ENCODE data around the gene BABAM2.

BABAM2 gene

DNA sequence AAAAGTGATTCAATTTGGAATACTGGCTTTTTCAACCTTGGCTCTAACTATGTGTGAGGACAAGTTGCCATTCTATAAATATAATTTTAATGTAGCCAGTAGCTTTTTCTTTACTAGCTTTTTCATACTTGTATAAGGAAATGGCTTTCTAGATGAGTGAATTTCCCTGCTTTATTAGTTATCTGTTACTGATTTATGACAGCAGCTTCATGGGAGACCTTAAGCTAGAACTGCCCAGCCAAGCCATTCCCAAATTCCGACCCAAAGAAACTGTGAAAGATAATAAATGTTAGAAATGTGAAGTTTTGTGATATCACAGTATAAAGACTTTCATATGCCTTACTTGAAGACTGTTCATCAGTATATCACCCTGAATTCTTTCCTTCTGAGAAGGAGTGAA lies 32.3 kb downstream of the BABAM2 start:
- Histone ChIP-seq H3K4me1 (ENCODE audit: control insufficient read depth in 1 of 2, insufficient read depth in 2 of 2, low read length in 2 of 2) (no peaks in the 10 kb centered on the region), H3K27ac (ENCODE audit: low read length) (no peak overlapping the region), H3K4me3 (ENCODE audit: low read depth in 1 of 2, low read length in 2 of 2) (no peak overlapping the region), H3K27me3 (ENCODE audit: low read depth, low read length) (no peaks in the 10 kb centered on the region), H3K9me3 (ENCODE audit: control insufficient read depth in 1 of 2, low read length in 2 of 2) (no peaks in the 10 kb centered on the region), H3K36me3 (ENCODE audit: control insufficient read depth in 1 of 2, insufficient read depth in 2 of 2, low read length in 2 of 2) (no peaks in the 10 kb centered on the region)

DNA sequence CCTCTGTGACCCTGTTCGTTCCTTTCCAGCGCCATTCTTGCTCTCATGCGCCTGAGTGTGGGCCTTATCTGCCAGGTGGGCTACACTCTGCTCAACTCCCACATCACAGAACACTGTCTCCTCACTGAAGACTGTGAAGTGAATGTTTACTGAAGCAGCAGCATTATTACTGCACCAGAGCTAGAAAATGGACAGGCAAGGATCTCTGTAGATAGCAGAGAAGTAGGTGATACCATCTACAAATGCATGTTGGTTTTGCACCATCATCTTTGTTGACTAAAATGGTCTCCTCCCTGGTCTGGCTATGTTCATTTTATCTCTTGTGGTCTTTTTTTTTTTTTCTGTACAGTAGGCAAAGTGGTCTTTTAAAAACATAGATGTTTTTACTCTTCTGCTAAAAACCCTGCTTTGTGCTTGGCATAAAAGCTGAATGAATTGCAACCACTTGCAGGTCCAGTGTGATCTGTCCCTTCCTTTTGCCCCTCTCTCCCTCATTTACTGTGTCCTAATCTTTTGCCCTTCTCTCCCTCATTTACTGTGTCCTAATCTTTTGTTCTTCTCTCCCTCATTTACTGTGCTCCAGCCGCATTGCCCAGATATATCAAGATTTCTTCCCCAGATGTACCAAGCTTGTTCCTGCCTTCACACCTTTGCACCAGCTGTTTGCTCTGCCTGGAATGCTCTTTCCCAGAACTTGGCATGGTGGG lies 35.4 kb downstream of the BABAM2 start:
- peaks cover 0 to 5% of the 10 kb centered on the region in 2 donors for H3K36me3 ChIP-seq (ENCODE audit: control insufficient read depth in 1 of 2, insufficient read depth in 2 of 2, low read length in 2 of 2)
- H3K4me1 ChIP-seq (ENCODE audit: control insufficient read depth in 1 of 2, insufficient read depth in 2 of 2, low read length in 2 of 2): no peaks in the 10 kb centered on the region
- no peak overlapping the region for H3K27ac ChIP-seq (ENCODE audit: low read length)
- H3K27me3 ChIP-seq (ENCODE audit: low read depth, low read length): no peaks in the 10 kb centered on the region
- H3K4me3 ChIP-seq (ENCODE audit: low read depth in 1 of 2, low read length in 2 of 2): no peak overlapping the region
- H3K9me3 ChIP-seq (ENCODE audit: control insufficient read depth in 1 of 2, low read length in 2 of 2): no peaks in the 10 kb centered on the region

DNA sequence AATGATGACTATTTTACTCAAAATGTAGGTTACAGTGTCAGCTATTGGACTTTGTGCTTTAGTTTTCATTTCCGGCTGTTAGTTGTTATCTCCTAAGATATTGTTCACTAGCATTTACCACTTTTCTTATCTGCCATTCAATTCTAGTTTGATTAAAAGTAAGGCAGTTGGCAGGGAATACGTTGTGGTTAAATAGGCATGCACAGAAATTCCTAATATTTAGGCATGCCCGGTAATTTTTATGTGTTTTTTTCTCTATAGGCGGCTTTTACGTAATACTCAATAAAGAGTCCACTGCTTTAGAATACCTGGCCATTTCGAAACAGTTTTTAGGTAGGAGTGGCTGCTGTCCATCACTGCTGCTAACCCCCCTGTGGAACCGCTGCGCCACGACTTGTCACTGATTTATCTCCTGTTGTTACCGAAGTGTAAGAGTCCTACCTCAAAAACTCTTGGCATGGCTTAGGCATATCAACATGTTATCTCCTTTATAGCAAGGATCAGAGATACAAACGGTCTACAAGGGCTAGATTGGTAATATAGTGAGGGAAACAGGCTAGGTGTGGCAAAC lies 39.5 kb downstream of the BABAM2 start:
- no peaks in the 10 kb centered on the region for H3K27me3 ChIP-seq (ENCODE audit: low read depth, low read length)
- no peak overlapping the region for H3K4me3 ChIP-seq (ENCODE audit: low read depth in 1 of 2, low read length in 2 of 2)
- no peaks in the 10 kb centered on the region for H3K9me3 ChIP-seq (ENCODE audit: control insufficient read depth in 1 of 2, low read length in 2 of 2)
- H3K36me3 ChIP-seq (ENCODE audit: control insufficient read depth in 1 of 2, insufficient read depth in 2 of 2, low read length in 2 of 2): peaks cover 0 to 5% of the 10 kb centered on the region in 2 donors
- no peaks in the 10 kb centered on the region for H3K4me1 ChIP-seq (ENCODE audit: control insufficient read depth in 1 of 2, insufficient read depth in 2 of 2, low read length in 2 of 2)
- peak overlapping the region; percentile 10 for H3K27ac ChIP-seq (ENCODE audit: low read length)

DNA sequence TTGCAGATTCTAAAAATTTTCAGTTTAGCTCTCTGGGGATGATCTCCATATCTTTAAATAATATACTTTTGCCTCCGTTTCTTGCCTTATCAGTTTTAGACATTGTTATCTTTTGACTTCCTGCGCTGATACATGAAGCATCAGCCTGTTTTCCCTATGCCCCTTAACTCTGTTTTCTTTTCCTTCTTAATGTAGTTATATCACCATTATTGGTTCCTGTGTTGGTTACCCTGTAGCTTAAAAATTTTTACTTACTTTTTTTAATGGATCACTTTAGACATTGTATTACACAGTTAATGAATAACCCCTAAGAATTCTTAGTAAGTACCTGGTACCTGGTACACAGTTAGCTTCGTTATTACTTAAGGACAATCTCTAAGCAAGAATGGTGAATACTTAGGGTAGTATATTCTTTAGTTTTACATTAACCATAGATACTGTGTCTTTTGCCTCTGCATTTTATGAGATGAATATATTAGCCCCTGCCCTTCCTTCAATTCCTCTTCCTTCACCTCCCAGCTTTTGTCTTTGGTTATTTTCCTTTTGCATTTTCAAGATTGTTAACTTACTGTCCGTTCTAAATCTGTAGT lies 40.9 kb downstream of the BABAM2 start:
- H3K27ac ChIP-seq (ENCODE audit: low read length): no peak overlapping the region
- no peak overlapping the region for H3K4me3 ChIP-seq (ENCODE audit: low read depth in 1 of 2, low read length in 2 of 2)
- peaks cover 0 to 5% of the 10 kb centered on the region in 2 donors for H3K36me3 ChIP-seq (ENCODE audit: control insufficient read depth in 1 of 2, insufficient read depth in 2 of 2, low read length in 2 of 2)
- no peaks in the 10 kb centered on the region for H3K27me3 ChIP-seq (ENCODE audit: low read depth, low read length)
- H3K9me3 ChIP-seq (ENCODE audit: control insufficient read depth in 1 of 2, low read length in 2 of 2): no peaks in the 10 kb centered on the region
- no peaks in the 10 kb centered on the region for H3K4me1 ChIP-seq (ENCODE audit: control insufficient read depth in 1 of 2, insufficient read depth in 2 of 2, low read length in 2 of 2)

DNA sequence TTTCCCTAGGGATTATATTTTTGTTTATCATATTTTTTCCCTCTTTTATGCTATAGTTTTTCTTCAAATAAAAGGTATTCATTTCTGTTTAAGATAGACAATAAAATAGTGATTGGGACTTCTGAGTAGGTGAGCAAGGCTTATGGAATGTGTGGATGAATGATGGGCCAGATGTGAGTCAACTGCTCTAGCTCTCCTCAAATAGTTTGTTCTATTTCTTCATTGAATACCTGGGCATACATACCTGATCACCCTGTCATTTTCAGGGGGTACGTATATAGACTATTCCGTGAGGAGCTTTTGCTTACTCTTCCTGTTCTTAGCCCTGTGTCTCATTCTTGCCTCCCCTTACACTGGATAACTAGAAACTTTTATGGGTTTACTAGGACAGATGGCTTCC lies 41.9 kb downstream of the BABAM2 start:
- Histone ChIP-seq H3K27me3 (ENCODE audit: low read depth, low read length) (no peaks in the 10 kb centered on the region), H3K36me3 (ENCODE audit: control insufficient read depth in 1 of 2, insufficient read depth in 2 of 2, low read length in 2 of 2) (peaks cover 0 to 5% of the 10 kb centered on the region in 2 donors), H3K9me3 (ENCODE audit: control insufficient read depth in 1 of 2, low read length in 2 of 2) (no peaks in the 10 kb centered on the region), H3K4me3 (ENCODE audit: low read depth in 1 of 2, low read length in 2 of 2) (no peak overlapping the region), H3K4me1 (ENCODE audit: control insufficient read depth in 1 of 2, insufficient read depth in 2 of 2, low read length in 2 of 2) (no peaks in the 10 kb centered on the region), H3K27ac (ENCODE audit: low read length) (no peak overlapping the region)

DNA sequence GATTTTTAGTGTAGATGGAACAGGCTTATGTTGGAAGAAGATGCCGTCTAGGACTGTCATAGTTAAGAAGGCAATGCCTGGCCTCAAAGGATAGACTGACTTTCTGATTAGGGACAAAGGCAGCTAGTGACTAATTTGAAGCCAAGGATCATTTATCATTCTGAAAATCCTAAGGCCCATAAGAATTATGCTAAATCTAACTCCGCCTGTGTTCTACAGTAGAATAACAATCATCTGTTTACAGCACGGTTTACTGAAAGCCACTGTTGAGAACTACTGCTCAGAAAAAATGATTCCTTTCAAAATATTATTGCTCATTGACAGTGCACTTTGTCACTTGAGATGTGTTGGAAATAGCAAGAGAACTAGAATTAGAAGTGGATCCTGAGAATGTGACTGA lies 44.5 kb downstream of the BABAM2 start:
- H3K27ac ChIP-seq (ENCODE audit: low read length): no peak overlapping the region

DNA sequence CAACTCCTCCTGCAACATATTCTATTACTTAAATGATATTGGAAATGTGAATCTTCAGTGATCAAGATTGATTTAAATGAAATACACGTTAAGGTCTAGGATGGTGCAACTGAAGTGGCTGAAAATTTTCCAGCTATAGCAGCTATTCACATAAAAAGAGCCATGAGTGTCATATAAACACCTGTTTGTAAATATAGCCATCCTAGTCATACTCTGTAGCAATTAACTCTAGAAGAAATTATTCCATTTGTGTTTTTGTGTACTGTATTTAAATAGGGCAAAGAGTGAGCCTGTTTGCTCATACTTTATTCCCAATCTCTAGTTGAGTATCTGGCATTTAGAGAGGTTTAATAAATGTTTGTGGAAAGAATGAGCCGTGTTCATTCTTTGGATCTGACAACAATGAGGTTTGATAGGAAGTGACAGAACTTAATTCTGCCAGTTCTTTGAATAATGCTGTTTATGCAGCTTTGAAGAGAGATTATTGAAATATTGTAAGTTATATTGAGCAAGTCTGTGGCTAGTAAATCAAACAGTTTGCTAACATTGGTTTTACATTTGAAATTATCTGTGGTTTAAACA lies 49.7 kb downstream of the BABAM2 start:
- no peak overlapping the region for H3K27ac ChIP-seq (ENCODE audit: low read length)
- H3K27me3 ChIP-seq (ENCODE audit: low read depth, low read length): no peaks in the 10 kb centered on the region
- H3K4me3 ChIP-seq (ENCODE audit: low read depth in 1 of 2, low read length in 2 of 2): no peak overlapping the region
- no peaks in the 10 kb centered on the region for H3K36me3 ChIP-seq (ENCODE audit: control insufficient read depth in 1 of 2, insufficient read depth in 2 of 2, low read length in 2 of 2)
- H3K9me3 ChIP-seq (ENCODE audit: control insufficient read depth in 1 of 2, low read length in 2 of 2): no peaks in the 10 kb centered on the region
- H3K4me1 ChIP-seq (ENCODE audit: control insufficient read depth in 1 of 2, insufficient read depth in 2 of 2, low read length in 2 of 2): no peaks in the 10 kb centered on the region

More for the DNA sequence above, 44.5 kb downstream of the BABAM2 start:
- Histone ChIP-seq H3K4me3 (ENCODE audit: low read depth in 1 of 2, low read length in 2 of 2) (no peak overlapping the region), H3K27me3 (ENCODE audit: low read depth, low read length) (no peaks in the 10 kb centered on the region), H3K9me3 (ENCODE audit: control insufficient read depth in 1 of 2, low read length in 2 of 2) (no peaks in the 10 kb centered on the region), H3K36me3 (ENCODE audit: control insufficient read depth in 1 of 2, insufficient read depth in 2 of 2, low read length in 2 of 2) (peaks cover 0 to 3% of the 10 kb centered on the region in 2 donors), H3K4me1 (ENCODE audit: control insufficient read depth in 1 of 2, insufficient read depth in 2 of 2, low read length in 2 of 2) (no peaks in the 10 kb centered on the region)

DNA sequence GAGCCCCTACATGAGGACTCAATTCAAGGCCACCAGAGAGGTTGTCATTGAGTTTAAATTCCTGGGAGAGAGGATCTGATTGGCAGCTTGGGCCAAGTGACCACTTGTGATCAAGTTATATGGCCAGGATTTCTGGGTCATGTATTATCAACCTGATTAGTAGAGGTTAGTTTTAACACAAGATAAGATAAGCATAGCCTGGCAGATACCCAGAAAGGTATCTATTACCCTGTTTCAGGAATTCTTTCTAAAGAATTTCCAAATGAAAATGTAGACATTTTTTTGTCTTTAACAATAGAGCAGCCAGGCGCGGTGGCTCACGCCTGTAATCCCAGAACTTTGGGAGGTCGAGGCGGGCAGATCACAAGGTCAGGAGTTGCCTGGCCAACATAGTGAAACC lies 50.5 kb downstream of the BABAM2 start:
- Histone ChIP-seq H3K27ac (ENCODE audit: low read length) (no peak overlapping the region), H3K27me3 (ENCODE audit: low read depth, low read length) (no peaks in the 10 kb centered on the region), H3K36me3 (ENCODE audit: control insufficient read depth in 1 of 2, insufficient read depth in 2 of 2, low read length in 2 of 2) (no peaks in the 10 kb centered on the region), H3K4me1 (ENCODE audit: control insufficient read depth in 1 of 2, insufficient read depth in 2 of 2, low read length in 2 of 2) (no peaks in the 10 kb centered on the region), H3K9me3 (ENCODE audit: control insufficient read depth in 1 of 2, low read length in 2 of 2) (no peaks in the 10 kb centered on the region), H3K4me3 (ENCODE audit: low read depth in 1 of 2, low read length in 2 of 2) (no peak overlapping the region)

DNA sequence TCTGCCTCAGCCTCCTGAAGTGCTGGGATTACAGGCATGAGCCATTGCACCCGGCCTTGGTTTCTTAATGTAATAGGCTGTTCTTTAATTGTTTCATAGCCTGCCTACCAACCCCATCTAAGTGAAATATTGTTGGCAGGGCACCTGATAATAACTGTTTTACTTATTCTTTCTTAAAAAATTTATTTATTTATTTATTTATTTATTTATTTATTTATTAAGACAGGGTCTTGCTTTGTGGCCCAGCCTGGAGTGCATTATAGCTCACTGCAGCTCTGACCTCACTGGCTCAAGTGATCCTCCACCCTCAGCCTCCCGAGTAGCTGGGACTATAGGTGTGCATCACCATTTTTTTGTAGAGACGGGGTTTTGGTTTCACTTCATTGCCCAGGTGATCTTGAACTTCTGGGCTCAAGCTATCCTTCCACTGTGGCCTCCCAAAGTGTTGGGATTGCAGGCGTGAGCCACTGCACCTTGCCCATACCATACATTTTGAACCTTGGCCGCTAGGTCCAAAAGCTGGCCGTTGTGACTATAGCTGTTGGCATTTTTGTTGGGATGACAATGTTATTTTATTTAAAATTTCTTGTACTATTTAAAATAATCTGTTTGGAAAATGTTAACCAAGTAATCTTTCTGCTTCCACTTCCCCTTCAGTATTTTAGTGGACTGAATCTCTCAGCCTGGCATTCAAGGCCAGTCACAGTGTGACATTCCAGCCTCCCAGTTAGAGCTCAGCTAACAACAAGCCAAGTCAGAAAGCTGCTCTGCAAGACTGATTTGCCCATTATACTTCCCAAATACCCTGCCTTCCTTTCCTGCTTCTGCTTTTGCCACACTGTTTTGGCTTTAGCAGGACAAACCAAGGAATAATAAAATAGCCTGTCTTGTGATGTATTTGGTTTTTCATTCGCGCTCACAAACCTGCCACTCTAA lies 52.4 kb downstream of the BABAM2 start:
- Histone ChIP-seq H3K4me1 (ENCODE audit: control insufficient read depth in 1 of 2, insufficient read depth in 2 of 2, low read length in 2 of 2) (no peaks in the 10 kb centered on the region), H3K27me3 (ENCODE audit: low read depth, low read length) (no peaks in the 10 kb centered on the region), H3K27ac (ENCODE audit: low read length) (no peak overlapping the region), H3K4me3 (ENCODE audit: low read depth in 1 of 2, low read length in 2 of 2) (no peak overlapping the region), H3K9me3 (ENCODE audit: control insufficient read depth in 1 of 2, low read length in 2 of 2) (no peaks in the 10 kb centered on the region), H3K36me3 (ENCODE audit: control insufficient read depth in 1 of 2, insufficient read depth in 2 of 2, low read length in 2 of 2) (no peaks in the 10 kb centered on the region)

DNA sequence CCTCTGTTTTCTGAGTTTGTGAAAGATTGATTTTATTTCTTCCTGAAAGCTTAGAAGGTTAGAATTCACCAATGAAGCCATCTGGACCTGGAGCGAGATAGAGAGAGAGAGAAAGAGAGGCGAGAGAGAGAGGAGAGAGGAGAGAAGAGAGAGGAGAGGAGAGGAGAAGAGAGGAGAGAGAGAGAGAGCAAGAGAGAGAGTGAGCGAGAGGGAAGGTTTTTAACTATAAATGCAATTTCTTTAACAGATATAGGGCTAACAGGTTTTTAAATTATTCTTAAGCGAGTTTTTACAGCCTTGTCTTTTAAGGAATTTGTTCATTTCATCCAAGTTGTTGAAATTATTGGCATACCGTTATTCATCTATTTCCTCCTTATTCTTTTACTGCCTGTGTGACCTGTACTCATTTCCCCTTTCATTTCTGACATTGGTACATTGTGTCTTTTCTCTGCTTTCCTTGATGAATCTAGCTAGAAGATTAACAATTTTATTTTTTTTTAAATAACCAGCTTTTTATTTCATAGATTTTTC lies 56.1 kb downstream of the BABAM2 start:
- H3K27ac ChIP-seq (ENCODE audit: low read length): no peak overlapping the region
- H3K4me1 ChIP-seq (ENCODE audit: control insufficient read depth in 1 of 2, insufficient read depth in 2 of 2, low read length in 2 of 2): no peaks in the 10 kb centered on the region
- no peaks in the 10 kb centered on the region for H3K36me3 ChIP-seq (ENCODE audit: control insufficient read depth in 1 of 2, insufficient read depth in 2 of 2, low read length in 2 of 2)
- H3K4me3 ChIP-seq (ENCODE audit: low read depth in 1 of 2, low read length in 2 of 2): no peak overlapping the region
- H3K9me3 ChIP-seq (ENCODE audit: control insufficient read depth in 1 of 2, low read length in 2 of 2): no peaks in the 10 kb centered on the region
- no peaks in the 10 kb centered on the region for H3K27me3 ChIP-seq (ENCODE audit: low read depth, low read length)

Data from muscle layer of duodenum (tissue), 2 donors.